ENCODE measurements around the gene GJC2.

Gene GJC2

DNA sequence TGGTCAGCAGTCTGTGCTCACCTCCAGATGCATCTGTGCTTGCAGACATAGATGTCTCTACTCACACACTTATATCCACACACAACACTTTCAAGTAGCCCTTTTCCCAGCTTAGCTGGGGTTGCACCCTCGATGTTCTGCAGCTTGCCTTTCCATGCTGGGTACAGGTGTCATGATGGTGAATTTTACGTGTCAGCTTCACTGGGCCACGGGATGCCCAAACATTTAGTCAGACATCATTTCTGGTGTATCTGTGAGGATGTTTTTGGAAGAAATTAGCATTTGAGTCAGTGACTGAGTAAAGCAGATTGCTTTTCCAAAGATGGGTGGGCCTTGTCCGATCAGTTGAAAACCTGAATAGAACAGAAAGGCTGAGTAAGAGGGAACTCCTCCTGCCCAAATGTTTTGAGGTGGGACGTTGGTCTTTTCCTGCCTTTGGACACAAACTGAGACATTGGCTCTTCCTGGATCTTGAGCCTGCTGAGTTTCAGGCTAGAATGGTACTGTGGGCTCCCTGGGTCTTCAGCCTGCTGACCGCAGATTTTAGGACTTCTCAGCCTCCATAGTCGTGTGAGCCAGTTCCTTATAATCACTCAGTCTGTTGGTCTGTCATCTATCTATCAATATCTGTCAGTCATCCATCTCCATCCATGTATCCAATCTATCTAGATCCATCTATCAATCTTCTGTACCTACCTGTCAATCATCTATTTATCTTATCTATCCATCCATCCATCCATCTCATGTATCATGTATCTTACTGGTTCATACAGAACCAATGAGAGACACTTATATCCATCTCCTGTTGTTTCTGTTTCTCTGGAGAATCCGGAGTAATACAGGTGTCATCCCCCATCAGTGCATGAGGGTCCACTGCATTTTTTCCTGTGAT lies 45.4 kb downstream of the GJC2 start:
- no peak for DNase-seq (ENCODE audit: low read depth)

DNA sequence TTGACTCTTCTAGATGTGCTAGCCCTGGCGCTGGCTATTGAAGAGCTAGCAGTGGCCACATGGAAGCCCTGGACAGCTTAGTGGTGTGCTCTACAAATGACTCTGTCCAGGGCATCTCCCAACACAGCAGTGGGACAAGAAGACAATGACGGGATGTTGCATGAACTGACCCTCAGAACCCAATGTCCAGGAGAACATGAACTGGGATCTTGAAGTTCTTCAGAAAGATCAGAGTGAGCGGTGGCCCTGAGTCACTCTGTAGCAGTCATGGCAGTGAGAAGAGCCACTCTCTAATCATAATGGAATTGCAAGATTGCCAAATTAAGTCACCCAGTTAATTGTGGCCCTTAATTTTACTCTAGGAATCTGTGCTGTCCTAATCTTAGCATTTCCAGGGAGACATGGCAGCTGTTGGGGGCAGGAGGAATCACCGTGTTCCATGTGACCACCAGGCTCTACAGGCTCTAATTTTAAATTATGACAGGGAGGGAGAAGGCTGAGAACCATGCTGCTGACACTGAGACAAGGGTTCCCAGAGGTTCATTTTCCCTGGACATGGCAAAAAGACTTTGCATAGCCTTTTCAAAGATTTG lies 47.9 kb downstream of the GJC2 start:
- DNase-seq (ENCODE audit: low read depth), result no peak

DNA sequence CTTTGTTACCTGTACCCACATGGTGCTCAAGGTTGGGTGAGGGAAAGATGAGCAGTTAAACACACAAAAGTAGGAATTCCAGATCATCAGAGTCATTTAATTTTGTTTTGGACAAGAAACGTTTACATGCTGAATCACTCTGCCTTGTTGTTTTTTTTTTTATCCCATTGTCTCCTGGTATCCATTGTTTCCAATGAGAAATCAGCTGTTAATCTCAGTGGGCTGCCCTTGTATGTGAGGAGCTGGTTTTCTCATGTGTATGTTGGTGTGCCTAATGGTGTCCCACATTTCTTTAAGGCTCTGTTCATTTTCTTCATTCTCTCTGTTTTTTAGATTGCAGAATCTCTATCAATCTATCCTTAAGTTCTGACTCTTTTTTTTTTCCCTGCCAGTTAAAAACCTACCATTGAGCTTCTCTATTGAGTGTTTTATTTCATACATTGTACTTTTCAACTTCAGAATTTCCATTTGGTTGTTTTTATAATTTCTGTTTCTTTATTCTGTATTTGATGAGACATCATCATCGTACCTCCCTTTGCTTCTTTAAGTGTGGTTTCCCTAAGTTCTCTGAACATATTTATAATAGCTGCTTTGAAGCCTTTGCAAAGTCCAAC lies 49.4 kb downstream of the GJC2 start:
- no peak for DNase-seq (ENCODE audit: low read depth)

- DNase-seq (ENCODE audit: low read depth), result no peak
These were observed 55.2 kb downstream of the GJC2 start for GRCh38 chr1:228204958-228205357.

DNA sequence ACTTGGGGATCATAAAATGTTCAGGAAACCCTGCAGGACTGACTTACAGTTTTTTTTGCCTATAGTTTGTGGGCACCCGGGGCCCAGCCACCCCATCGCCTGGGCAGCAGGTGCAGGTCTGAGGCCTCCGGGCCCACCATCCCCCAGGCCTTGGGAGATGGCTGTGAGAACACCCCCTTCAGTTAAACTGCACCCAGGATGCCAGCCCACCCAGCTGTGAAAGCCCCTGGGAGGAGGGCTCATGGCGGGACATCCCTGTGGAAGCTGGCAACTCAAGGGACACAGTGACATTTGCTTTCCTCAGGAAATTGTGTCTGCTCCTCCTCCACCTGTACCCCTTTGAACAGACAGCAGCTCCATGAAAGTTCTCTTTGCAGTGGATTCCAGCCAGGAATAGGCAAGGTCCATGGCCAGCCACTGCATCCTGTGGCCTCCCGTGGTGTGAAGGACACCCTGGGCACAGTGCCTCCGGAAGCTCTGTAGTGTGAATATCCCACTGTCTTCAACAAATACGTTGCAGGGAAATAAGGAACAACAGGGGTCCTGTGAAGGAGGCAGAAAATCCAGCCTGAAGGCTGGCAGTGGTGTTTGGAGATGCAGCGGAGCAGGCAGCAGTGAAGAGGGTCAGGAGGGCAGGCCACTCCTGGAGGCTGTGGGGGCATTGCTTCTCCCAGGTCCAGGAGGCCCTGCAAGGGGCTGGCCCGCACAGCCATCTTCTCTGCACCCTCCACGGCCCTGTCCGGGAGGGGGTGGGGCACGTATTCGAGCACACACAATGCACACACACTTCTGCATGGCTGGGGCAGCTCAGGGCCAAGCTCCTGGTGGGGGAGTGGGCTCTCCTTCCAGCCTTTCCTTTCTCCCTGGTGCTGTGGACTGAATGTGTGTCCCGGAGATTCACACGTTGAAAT lies 56.1 kb downstream of the GJC2 start:
- DNase-seq (ENCODE audit: low read depth), result no peak

- no peak for DNase-seq (ENCODE audit: low read depth)
These were observed 57.0 kb downstream of the GJC2 start for GRCh38 chr1:228206582-228207351.

DNA sequence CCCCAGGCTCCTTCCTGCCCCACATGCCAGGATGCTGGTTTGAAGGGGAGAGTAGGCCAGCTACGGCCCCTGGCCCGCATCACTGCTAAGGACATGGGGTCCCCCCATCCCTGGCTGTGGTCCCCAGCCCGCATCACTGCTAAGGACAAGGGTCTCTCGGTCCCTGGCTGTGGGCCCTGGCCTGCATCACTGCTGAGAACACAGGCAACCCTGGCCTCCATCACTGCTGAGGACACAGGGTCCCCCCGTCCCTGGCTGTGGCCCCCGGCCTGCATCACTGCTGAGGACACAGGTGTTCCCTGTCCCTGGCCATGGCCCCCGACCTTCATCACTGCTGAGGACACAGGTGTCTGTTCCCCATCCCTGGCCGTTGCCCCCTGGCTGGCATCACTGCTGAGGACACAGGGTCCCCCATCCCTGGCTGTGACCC lies 57.7 kb downstream of the GJC2 start:
- no peak for DNase-seq (ENCODE audit: low read depth)

DNA sequence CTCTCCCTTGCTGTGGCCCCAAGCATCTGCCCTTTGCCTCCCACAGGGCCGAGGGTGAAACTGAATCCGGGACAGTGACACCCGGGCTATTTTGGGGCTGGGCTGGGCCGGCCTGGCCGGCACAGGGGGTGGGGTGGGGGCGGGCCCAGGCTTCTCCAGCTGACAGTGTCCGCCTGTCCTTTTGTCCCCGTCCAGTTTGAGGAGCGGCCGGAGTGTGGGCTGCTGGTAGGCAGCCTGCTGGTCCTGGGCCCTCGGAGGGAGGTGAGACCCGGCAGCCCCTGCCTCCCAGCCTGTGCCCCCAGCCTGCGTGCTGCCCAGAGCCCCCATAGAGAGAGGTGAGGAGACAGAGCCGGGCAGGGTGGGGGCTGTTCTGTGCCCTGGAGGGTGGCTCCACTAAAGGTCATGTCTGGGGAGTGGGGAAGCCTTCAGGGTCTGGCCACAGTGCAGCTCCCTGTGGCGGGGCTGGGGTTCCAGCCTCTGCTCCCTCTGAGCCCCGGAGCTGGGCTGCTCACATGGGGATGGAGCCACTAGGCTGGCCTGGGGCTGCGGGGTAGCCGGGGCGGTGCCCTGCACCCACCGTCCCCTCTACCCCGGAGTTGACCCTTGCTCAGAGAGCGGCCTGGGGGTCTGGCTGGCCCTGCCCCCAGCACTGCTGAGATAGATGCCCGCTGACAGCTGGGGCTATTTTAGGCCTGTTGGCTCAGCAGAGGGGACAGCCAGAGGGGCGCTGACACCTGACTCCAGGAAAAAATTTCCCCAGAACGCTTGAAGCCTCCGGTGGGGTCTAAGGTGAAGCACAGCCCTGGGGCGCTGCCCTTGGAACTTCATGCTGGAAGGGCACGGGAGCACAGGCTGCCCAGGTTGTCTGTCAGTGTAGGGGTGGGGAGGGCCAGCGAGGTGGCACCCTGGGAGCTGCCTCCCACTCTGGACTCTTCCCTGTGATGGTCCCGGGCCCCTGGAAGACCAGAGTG lies 58.4 kb downstream of the GJC2 start, which contains the start of gene OBSCN:
Gene OBSCN (plus strand): TSS at position 194 of the 971 bp plus-strand sequence. CDS start 3,740 bp downstream, outside the sequence.
- no peak for DNase-seq (ENCODE audit: low read depth)

- DNase-seq (ENCODE audit: low read depth), result no peak
These were observed 59.3 kb downstream of the GJC2 start for GRCh38 chr1:228208831-228209551.

Data from non-pigmented ciliary epithelial cell (primary cell).